HepG2 (cell line): ENCODE data around the gene INO80C. TPM values are rescaled to one million over a fixed set of nuclear protein-coding genes. Genes with fewer than 3 reads are reported as not detected.
A peak's percentile ranks its signal among the peaks of the same experiment; 100 is the strongest.

Source experiments
- ATAC-seq: fragments of 200-7000 bp; cut with Tn5 transposase; 3 replicates; pipeline ENCODE4 v1.9.1; 2020; ENCODE audit warnings: mild to moderate bottlenecking, moderate library complexity
- BruUV-seq: library from RNA; stranded (reverse); fragments of 400-500 nt; replicated peaks from 2 replicates; lab custom pipeline; 2021; lab: Mats Ljungman, UMichigan
- CTCF ChIA-PET: fragments of 300-600 bp; formaldehyde crosslinking; extraction: SDS; loops from one replicate; lab custom pipeline; 2021; ENCODE audit warnings: low total read pairs, inconsistent platforms, low intra/inter-chr PET ratio; lab: Yijun Ruan, JAX
- POLR2A ChIA-PET: fragments of 350-600 bp; sonication (Branson Sonifier 250); formaldehyde crosslinking; loops from one replicate; lab custom pipeline; 2020; ENCODE audit warnings: antibody characterized with exemption, inconsistent platforms; lab: Yijun Ruan, JAX
- DNase-seq: peaks from one replicate; pipeline ENCODE4 v3.0.0-alpha.2; 2015; ENCODE audit warnings: low spot score
- FAIRE-seq: peaks from 3 replicates; lab custom pipeline; 2011; peaks lifted over from hg19 to GRCh38; lab: Jason Lieb, UNC
- H2AFZ ChIP-seq: one replicate; pipeline ENCODE4 v1.6.1; 2011; ENCODE audit warnings: low read length, inconsistent platforms
- H3K27ac ChIP-seq: fragments of 300-600 bp; 3 replicates; pipeline ENCODE4 v1.8.0; 2011; ENCODE audit warnings: mixed run types, mild to moderate bottlenecking, mixed read lengths, low read length, inconsistent platforms; ENCODE audit not compliant: insufficient read depth; ENCODE audit errors: extremely low read length
- H3K27me3 ChIP-seq, 2 experiments: fragments of 200-600 bp in 1 of 2; 2 replicates in 1 of 2; 3 replicates in 1 of 2; pipeline versions ENCODE4 v1.6.0 to v1.8.0; 2011; ENCODE audit warnings: low read length in 2 of 2, mild to moderate bottlenecking in 2 of 2, moderate library complexity in 2 of 2, inconsistent platforms in 1 of 2; ENCODE audit not compliant: insufficient read depth in 2 of 2, control insufficient read depth in 1 of 2
- H3K36me3 ChIP-seq, 2 experiments: fragments of 200-600 bp in 1 of 2; replicated peaks in 1 of 2; 2 replicates in 1 of 2; 3 replicates in 1 of 2; pipeline versions ENCODE4 v1.5.1 to v1.8.0; 2011; ENCODE audit warnings: low read length in 2 of 2, inconsistent platforms in 1 of 2; ENCODE audit not compliant: insufficient read depth in 2 of 2, control insufficient read depth in 1 of 2
- H3K4me1 ChIP-seq: 2 replicates; pipeline ENCODE4 v1.5.1; 2012; ENCODE audit warnings: low read length, inconsistent platforms; ENCODE audit not compliant: insufficient read depth
- H3K4me2 ChIP-seq: 2 replicates; pipeline ENCODE4 v1.6.0; 2011; ENCODE audit warnings: low read depth, low read length, inconsistent platforms
- H3K4me3 ChIP-seq, 3 experiments: fragments of 200-600 bp in 1 of 3; sonication (generic), shearing (Covaris generic) in 1 of 3; replicated peaks in 1 of 3; 2 replicates each; pipeline ENCODE4 v1.5.1; 2011 to 2016; ENCODE audit warnings: low read length in 3 of 3, inconsistent platforms in 2 of 3, low read depth in 2 of 3, mild to moderate bottlenecking in 2 of 3, control low read depth in 1 of 3, mixed read lengths in 1 of 3; ENCODE audit not compliant: insufficient read depth in 1 of 3
- H3K79me2 ChIP-seq: one replicate; pipeline ENCODE4 v1.6.1; 2011; ENCODE audit warnings: low read length, inconsistent platforms; ENCODE audit not compliant: insufficient read depth
- H3K9ac ChIP-seq: 2 replicates; pipeline ENCODE4 v1.6.0; 2011; ENCODE audit warnings: mild to moderate bottlenecking, low read depth, low read length, inconsistent platforms; ENCODE audit not compliant: insufficient read depth
- H3K9me3 ChIP-seq: 2 replicates; pipeline ENCODE4 v1.5.1; 2012; ENCODE audit warnings: mild to moderate bottlenecking, low read length
- H4K20me1 ChIP-seq: 2 replicates; pipeline ENCODE4 v1.6.0; 2011; ENCODE audit warnings: inconsistent platforms, mild to moderate bottlenecking, low read length, moderate library complexity; ENCODE audit not compliant: insufficient read depth
- HES4 ChIP-seq: sonication (generic); formaldehyde crosslinking; IDR thresholded peaks from 2 replicates; pipeline ENCODE4 v1.9.0; 2021; ENCODE audit warnings: mild to moderate bottlenecking, missing genetic modification reagents, borderline replicate concordance
- MAFF ChIP-seq: IDR thresholded peaks from 2 replicates; pipeline ENCODE4 v1.6.1; 2011; ENCODE audit warnings: low read depth, low read length, improper control_type of control experiment
- MAFK ChIP-seq, 2 experiments: IDR thresholded peaks in 1 of 2; conservative IDR thresholded peaks in 1 of 2; 2 replicates each; pipeline ENCODE4 v1.6.1; 2011; ENCODE audit warnings: improper control_type of control experiment in 2 of 2, low read length in 2 of 2
- MLXIP ChIP-seq: sonication (generic); formaldehyde crosslinking; IDR thresholded peaks from 2 replicates; pipeline ENCODE4 v1.9.0; 2021; ENCODE audit warnings: missing genetic modification reagents, borderline replicate concordance
- PATZ1 ChIP-seq: sonication (generic); formaldehyde crosslinking; IDR thresholded peaks from 2 replicates; pipeline ENCODE4 v1.4.0; 2020; ENCODE audit warnings: missing genetic modification reagents
- PCBP2 ChIP-seq: fragments of 200-400 bp; formaldehyde crosslinking; optimal IDR thresholded peaks from 2 replicates; pipeline ENCODE3; 2018; ENCODE audit warnings: low read length, low read depth; ENCODE audit not compliant: poor library complexity, severe bottlenecking
- PLSCR1 ChIP-seq: sonication (generic); formaldehyde crosslinking; IDR thresholded peaks from 2 replicates; pipeline ENCODE4 v1.5.0; 2020; ENCODE audit warnings: missing genetic modification reagents, mild to moderate bottlenecking, borderline replicate concordance
- ZNF24 ChIP-seq: fragments of 450-650 bp; IDR thresholded peaks from 2 replicates; pipeline ENCODE4 v1.6.1; 2017; ENCODE audit warnings: antibody characterized with exemption, mild to moderate bottlenecking
- ZNF317 ChIP-seq: sonication (generic); formaldehyde crosslinking; IDR thresholded peaks from 2 replicates; pipeline ENCODE4 v1.5.0; 2020; ENCODE audit warnings: mild to moderate bottlenecking, missing genetic modification reagents
- ZNF562 ChIP-seq: sonication (generic); formaldehyde crosslinking; IDR thresholded peaks from 2 replicates; pipeline ENCODE4 v1.8.0; 2022; ENCODE audit warnings: missing genetic modification reagents, borderline replicate concordance
- ZNF589 ChIP-seq: sonication (generic); formaldehyde crosslinking; conservative IDR thresholded peaks from 2 replicates; pipeline ENCODE4 v1.8.0; 2022; ENCODE audit warnings: mild to moderate bottlenecking, moderate library complexity, missing genetic modification reagents
- ZNF670 ChIP-seq: sonication (generic); formaldehyde crosslinking; IDR thresholded peaks from 2 replicates; pipeline ENCODE4 v1.8.0; 2022; ENCODE audit warnings: mild to moderate bottlenecking, missing genetic modification reagents, borderline replicate concordance
- ZNF773 ChIP-seq: sonication (generic); formaldehyde crosslinking; IDR thresholded peaks from 2 replicates; pipeline ENCODE4 v1.4.0; 2020; ENCODE audit warnings: missing genetic modification reagents, borderline replicate concordance
- WGBS: methylation state at CpG from one replicate; pipeline ENCODE4 v1.1.6; 2017; ENCODE audit warnings: low lambda C conversion rate; 5-methylcytosine and 5-hydroxymethylcytosine counted together
- in situ Hi-C: cut with HindIII; loops from 2 replicates; pipeline ENCODE4 v1.10.0; 2017; ENCODE audit warnings: low pct_unique_long_range_greater_than_20kb; ENCODE audit not compliant: extremely low pct_ligation_motif_present
- intact Hi-C: fragments of 100-400 bp; cut with micrococcal nuclease; formaldehyde crosslinking; loops from one replicate; pipeline ENCODE4 v1.10.0; 2022; ENCODE audit not compliant: unreplicated experiment
- polyA plus RNA-seq, 8 experiments: library from polyadenylated mRNA; depleted of rRNA in 3 of 8; stranded (reverse) in 7 of 8; unstranded in 1 of 8; fragments of >200 nt; fragmentation: Illumina TruSeq in 4 of 8; extraction: Trizol in 4 of 8; gene quantifications; 2 replicates each; pipeline versions ENCODE4 v1.2.1 to v1.2.3, GENCODE V29; 2011 to 2016; ENCODE audit warnings: low read depth in 4 of 8, missing spikeins in 1 of 8, mixed read lengths in 1 of 8; ENCODE audit not compliant: insufficient read depth in 1 of 8
- total RNA-seq, 5 experiments: library from RNA; depleted of rRNA; stranded (reverse); fragments of >200 nt; fragmentation: Illumina TruSeq; extraction: Trizol; gene quantifications; 2 replicates each; pipeline ENCODE4 v1.2.3, GENCODE V29; 2016; ENCODE audit warnings: low read depth in 1 of 5

INO80C gene
- total and polyA plus RNA-seq, 2 of the 13 experiments (the other 11 are each of a cell fraction or from before 2014, with no cell fraction given), result 8.2 to 15.4 TPM

GRCh38 chr18:35497027-35497369 lies 762 bp downstream of the INO80C start (continued):
- TF ChIP-seq MLXIP (CRISPR knock-in tag) (0 out of 2 replicates have a peak, but pooled peaks have one; percentile 55), ZNF773 (CRISPR knock-in tag) (0 out of 2 replicates have a peak, but pooled peaks have one; percentile 62), ZNF670 (CRISPR knock-in tag) (no peak), PCBP2 (no peak), ZNF317 (0 out of 2 replicates have a peak, but pooled peaks have one; percentile 31), ZNF589 (CRISPR knock-in tag) (no peak), HES4 (no peak), ZNF562 (CRISPR knock-in tag) (no peak), ZNF24 (peak; percentile 40; the same call in 1 of the 2 replicates)
- TF ChIP-seq, all 625 proteins: peak for 11

- H3K9ac ChIP-seq, result no peak overlapping the region
- H3K4me2 ChIP-seq, result peak overlapping the region; percentile 87
- no peaks in the 10 kb centered on the region for H3K36me3 ChIP-seq
- ChIA-PET POLR2A (interaction anchor here (2.2 to 3.7 kb wide), 5 partner anchors 9 to 37 kb away, joined by 10 to 70 read pairs (median 24); no protein-coding TSS in a partner anchor), CTCF (no interaction called here)
- 95% methylated on average over 7 of the region's 7 CpGs for WGBS
- H3K27me3 ChIP-seq, result no peaks in the 10 kb centered on the region
- intact Hi-C loops (loop anchor here (2.0 to 5.0 kb wide), 3 partner anchors 38 to 207 kb away; no protein-coding TSS in a partner anchor), in situ Hi-C loops (no loop called here)
- DNase-seq, result no peak
- peaks cover 63% of the 10 kb centered on the region for H3K4me1 ChIP-seq
- no peak for ATAC-seq
- TF ChIP-seq PLSCR1, result no peak
- TF ChIP-seq MAFF, result peak; percentile 46
- TF ChIP-seq MAFK (conservative IDR thresholded peaks at IDR 0.05 in 1 of 2, IDR thresholded peaks at IDR 0.05 in 1 of 2; ENCODE audit: low read length in 2 of 2), result peak; percentile 35 to 72; a peak in 3 of 4 replicates
- TF ChIP-seq PATZ1, result no peak
- no peaks in the 10 kb centered on the region for H3K9me3 ChIP-seq
- H3K79me2 ChIP-seq, result peaks cover 49% of the 10 kb centered on the region
- no peaks in the 10 kb centered on the region for H4K20me1 ChIP-seq
- no peak overlapping the region for H3K4me3 ChIP-seq
- H2AFZ ChIP-seq, result no peak overlapping the region
- no peak overlapping the region for H3K27ac ChIP-seq
- FAIRE-seq, result no peak
- no TSS peak for BruUV-seq
Measured at GRCh38 chr18:35495536-35496314, 2.0 kb downstream of the INO80C start.
